Measurements from ENCODE around the gene NUMBL. TPM values are rescaled to one million over a fixed set of nuclear protein-coding genes. Genes with fewer than 3 reads are reported as not detected.
"Not testable (repeated sequence)": the region's sequence is repeated elsewhere in the genome, so short reads cannot be mapped to it uniquely, and the experiment has no call there.

NUMBL gene
- total RNA-seq, 1 donor from 2014 or later: 16.8 TPM

DNA sequence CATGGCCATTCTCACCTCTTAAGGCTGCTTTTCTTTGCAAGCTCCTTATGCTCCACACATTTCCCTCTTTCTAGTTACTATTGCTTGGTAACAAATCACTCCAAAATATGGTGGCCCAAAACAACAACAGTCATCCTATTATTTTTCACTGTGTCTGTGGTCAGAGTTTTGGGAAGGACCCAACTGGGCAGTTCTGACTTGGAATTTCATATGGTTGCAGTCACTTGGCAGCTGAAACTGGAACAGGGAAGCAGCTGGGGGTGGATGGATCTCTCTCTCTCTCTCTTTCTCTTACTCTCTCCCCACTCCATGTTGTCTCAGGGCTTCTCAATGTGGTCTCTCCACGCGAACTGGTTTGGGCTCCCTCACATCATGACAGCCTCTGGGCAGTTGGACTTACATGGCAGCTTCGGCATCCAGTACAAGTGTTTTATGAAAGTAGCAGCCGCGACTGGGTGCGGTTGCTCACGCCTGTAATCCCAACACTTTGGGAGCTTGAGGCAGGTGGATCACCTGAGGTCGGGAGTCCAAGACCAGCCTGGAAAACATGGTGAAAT, 39.6 kb downstream of the NUMBL start:
- ATAC-seq: peak; percentile 61
- intact Hi-C loops (cut with DNase I): no loop called here
- DNase-seq (ENCODE audit: missing footprints): no peak

DNA sequence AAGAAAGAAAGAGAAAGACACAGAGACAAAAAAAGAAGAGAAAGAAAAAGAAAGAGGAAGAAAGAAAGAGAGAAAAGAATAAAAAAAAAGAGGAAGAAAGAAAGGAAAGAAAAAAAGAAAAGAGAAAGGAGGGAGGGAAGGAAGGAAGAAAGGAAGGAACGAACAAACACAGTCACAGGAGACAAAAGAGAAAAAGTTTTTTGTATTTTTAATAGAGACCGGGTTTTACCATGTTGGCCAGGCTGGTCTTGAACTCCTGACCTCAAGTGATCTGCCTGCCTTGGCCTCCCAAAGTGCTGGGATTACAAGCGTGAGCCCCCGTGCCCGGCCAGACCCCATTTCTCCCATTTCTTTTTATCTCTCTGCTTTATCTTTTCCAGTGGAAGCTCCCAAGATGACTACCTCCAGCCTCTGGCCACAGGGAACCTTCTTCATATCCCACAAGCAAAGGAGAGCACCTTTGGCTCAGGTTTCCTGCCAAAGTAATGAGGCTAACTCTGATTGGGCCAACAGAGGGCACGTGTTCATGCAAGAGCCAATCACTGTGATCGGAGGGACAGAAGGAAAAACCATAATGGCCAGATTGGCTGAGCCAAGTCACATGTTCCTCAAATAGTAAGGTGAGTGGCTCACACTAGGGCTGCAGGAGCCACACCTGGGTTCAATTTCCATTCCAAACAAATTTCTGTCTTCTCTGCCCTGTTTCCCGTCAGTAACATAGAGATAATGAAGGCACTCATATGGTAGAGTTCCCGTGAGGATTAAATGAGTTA, 40.4 kb downstream of the NUMBL start:
- ATAC-seq; intact Hi-C loops (cut with DNase I); DNase-seq (ENCODE audit: missing footprints): not testable (repeated sequence)

DNA sequence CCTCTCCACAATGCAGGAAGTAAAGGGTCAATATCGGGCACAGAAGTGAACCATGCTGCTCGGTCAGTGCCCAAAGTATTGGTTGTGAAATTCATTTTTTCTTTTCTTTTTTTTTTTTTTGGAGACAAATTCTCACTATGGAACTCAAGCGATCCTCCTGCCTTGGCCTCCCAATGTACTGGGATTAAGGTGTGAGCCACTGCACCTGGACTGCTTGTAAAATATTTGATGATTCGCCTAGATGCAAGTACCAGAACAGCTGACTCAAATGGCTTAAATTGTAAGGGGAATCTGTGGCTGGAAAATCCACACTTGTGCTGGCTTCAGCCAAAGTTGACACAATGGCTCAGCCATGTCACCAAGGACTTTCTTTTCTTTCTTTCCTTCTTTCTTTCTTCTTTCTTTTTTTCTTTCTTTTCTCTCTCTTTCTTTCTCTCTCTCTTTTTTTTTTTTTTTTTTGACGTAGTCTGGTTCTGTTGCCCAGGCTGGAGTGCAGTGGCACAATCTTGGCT, 43.7 kb downstream of the NUMBL start:
- ATAC-seq: no peak
- DNase-seq (ENCODE audit: missing footprints): no peak
- intact Hi-C loops (cut with DNase I): no loop called here

DNA sequence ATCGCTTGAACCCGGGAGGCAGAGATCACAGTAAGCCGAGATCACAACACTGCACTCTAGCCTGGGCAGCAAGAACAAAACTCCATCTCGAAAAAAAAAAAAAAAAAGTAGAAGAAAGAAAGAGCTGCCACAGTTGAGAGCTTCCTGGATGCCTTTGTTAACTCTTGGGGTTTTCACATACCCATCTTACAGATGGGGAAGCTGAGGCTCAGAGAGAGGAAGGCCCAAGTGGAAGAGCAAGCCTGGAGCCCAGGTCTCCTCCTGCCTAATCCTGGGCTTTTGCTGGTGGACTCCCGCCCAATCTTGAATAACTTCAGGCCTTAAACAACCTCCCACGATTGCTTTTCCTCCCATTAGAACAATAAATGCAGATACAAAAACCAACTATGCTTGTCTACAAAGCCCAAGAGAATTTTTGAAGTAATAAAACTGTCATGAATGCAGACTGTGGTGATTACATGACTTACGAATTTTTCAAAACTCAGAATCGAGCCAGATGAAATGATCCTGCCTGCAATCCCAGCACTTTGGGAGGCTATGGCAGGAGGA, 47.6 kb downstream of the NUMBL start:
- no peak for DNase-seq (ENCODE audit: missing footprints)
- intact Hi-C loops (cut with DNase I): no loop called here
- ATAC-seq: no peak

DNA sequence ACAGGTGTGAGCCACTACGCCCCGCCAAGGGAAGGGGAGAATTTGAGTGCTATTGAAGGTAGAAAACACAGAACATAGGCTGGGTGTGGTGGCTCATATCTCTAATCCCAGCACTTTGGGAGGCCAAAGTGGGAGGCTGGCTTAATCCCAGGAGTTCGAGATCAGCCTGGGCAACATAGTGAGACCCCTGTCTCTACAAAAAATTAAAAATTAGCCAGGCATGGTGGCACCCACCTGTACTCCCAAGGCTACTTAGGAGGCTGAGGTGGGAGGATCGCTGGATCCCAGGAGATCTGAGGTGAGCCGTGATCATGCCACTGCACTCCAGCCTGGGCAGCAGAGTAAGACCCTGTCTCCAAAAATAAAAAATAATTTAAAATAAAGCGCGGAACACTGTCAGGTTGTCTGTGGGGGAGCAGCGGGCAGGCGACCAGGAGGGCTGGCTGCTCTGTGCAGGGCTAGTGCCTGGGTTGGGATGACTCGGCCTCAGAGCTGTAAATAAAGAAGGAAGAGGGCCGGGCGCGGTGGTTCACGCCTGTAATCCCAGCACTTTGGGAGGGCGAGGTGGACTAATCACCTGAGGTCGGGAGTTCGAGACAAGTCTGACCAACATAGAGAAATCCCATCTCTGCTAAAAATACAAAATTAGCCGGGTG, 48.3 kb downstream of the NUMBL start:
- no peak for DNase-seq (ENCODE audit: missing footprints)
- no peak for ATAC-seq
- intact Hi-C loops (cut with DNase I): no loop called here

DNA sequence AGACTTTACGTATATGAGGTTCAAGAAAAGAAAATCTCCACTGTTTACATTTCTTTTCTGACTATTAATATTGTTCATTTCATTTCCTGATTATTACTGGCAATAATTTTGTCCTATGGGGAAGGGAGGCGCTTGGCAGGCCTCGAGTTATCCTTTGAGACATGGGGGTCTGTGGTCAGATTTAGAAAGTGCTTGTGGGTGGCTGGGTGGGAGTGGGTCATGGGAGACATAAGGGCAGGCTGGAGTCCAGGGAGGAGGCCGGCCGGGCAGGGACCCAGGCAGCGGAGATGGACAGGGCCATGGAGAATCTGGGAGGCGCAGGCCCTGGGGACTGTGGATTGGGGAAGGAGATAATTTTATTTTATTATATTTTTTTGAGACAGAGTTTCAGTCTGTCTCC, 49.2 kb downstream of the NUMBL start:
- DNase-seq (ENCODE audit: missing footprints): no peak
- ATAC-seq: no peak
- intact Hi-C loops (cut with DNase I): no loop called here

DNA sequence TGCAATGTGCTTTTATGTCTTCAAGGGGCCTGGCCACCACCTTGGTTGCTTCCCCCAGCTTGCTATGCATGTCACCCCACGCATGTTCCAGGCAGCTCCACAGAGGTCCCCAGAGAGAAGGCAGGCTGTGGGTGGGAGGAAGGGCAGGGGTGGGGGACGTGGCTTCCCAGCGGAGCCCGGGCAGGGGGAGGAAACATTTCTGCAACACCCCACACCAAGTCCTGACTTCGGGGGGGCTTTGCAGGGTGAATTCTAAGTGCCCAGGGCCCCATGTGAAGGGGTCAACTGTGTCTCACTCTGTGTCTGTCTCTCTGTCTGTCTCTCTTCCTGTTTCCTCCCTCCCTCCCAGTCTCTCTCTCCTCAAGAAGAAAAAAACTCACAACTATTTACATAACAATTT, 49.7 kb downstream of the NUMBL start:
- intact Hi-C loops (cut with DNase I): no loop called here

DNA sequence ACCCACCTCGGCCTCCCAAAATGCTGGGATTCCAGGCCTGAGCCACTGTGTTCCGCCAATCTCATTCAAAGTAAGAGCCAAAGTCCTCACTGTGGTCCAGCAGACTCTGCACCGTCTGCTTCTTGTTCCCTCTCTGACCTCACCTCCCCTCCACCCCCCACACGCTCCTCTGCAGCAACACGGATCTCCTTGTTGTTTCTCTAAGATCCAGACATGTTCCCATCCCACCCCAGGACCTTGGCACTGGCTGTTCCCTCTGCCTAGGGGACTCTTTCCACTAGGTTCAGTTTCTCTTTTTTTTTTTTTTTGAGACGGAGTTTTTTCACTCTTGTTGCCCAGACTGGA, 50.8 kb downstream of the NUMBL start:
- ATAC-seq: peak; percentile 37
- intact Hi-C loops (cut with DNase I): loop anchor here (10.0 kb wide), 2 partner anchors 335 to 505 kb away; no protein-coding TSS in a partner anchor
- DNase-seq (ENCODE audit: missing footprints): no peak

More for the DNA sequence above, 49.7 kb downstream of the NUMBL start:
- ATAC-seq (peak; percentile 22), DNase-seq (ENCODE audit: missing footprints) (no peak)

DNA sequence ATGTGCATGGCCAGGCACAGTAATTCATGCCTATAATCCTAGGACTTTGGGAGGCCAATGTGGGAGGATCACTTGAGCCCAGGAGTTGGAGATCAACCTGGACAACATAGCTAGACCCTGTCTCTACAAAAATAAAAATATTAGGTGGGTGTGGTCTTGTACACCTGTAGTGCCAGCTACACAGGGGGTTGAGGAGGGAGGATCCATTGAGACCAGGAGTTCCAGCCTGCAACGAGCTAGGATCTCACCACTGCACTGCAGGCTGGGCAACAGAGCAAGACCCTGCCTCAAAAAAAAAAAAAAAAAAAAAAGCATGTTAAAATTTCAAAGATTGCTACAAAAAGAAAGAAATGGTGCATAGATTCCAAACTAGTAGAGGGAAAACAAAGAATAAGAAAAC, 52.1 kb downstream of the NUMBL start:
- ATAC-seq: no peak
- intact Hi-C loops (cut with DNase I): loop anchor here (10.0 kb wide), 2 partner anchors 334 to 504 kb away; no protein-coding TSS in a partner anchor

DNA sequence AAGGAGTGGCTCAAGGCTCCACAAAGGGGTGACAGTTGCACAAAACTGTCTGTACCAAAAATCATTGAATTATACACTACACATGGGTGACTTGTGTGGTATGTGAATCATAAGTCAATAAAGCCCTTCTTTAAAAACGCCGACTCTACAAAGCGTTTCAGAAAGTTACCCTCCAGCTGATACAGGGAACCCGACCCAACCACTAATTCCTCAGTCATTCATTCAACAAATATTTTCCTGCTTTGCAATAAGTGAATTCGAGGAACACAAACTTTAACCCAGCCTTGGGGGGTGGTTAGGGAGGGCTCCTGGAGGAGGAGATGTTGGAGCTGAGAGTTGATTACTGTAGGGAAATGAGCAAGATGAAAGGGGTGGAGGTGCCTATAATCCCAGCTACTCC, 57.2 kb downstream of the NUMBL start:
- intact Hi-C loops (cut with DNase I): loop anchor here (5.0 to 10.0 kb wide), 4 partner anchors 91 to 498 kb away; no protein-coding TSS in a partner anchor
- no peak for ATAC-seq
- DNase-seq (ENCODE audit: missing footprints): no peak

More for the DNA sequence above, 52.1 kb downstream of the NUMBL start:
- no peak for DNase-seq (ENCODE audit: missing footprints)

DNA sequence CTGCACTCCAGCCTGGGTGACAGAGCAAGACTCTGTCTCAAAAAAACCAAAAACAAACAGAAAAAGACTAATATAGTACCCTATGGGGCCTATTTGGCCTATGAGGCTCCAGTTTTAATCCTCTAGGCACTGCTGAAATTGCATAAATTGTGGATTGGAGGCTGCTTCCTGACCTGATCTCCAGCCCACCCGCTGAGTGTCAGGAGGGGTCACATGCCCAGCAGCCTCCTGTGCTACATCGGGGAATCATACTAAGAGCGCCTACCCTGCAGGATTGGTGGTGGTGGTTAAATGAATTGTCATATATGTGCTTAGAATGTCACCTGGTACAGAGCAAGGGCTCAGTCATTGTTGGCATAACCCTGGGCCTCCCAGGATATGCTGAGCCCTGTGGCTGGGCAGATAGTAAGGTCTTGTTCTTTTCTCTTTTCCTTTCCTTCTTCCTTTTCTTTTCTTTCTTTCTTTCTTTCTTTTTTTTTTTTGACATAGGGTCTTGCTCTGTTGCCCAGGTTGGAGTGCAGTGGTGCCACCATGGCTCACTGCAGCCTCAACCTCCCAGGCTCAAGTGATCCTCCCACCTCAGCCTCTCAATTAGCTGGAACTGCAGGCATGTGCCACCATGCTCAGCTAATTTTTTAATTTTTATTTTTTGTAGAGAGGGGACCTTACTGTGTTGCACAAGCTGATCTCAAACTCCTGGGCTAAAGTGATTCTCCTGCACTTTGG, 58.0 kb downstream of the NUMBL start:
- intact Hi-C loops (cut with DNase I): loop anchor here (5.0 to 10.0 kb wide), 4 partner anchors 90 to 498 kb away; no protein-coding TSS in a partner anchor
- no peak for ATAC-seq

DNA sequence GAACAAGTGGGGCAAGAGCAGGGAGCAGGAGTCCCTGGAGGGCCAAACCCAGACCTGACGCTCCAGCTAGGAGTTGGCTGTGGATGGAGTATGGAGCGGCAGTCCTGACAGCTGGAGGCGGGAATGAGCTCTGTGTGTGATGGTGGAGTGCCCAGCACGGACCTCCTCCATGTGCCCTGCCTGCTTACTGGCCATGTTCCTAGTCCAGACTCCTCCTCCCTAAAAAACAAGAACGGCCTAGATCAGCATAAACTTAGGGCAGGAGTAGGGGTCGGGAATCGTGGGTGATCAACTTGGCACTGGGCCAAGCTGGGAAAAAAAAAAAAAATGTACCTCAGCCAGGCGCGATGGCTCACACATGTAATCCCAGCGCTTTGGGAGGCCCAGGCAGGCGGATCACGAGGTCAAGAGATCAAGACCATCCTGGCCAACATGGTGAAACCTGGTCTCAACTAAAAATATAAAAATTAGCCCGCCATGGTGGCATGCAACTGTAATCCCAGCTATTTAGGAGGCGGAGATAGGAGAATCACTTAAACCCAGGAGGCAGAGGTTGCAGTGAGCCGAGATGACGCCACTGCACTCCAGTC, 59.8 kb downstream of the NUMBL start:
- ATAC-seq: no peak
- peak; percentile 31 for DNase-seq (ENCODE audit: missing footprints)
- intact Hi-C loops (cut with DNase I): loop anchor here (5.0 to 10.0 kb wide), 4 partner anchors 88 to 496 kb away; no protein-coding TSS in a partner anchor

More for the DNA sequence above, 58.0 kb downstream of the NUMBL start:
- DNase-seq (ENCODE audit: missing footprints): no peak

DNA sequence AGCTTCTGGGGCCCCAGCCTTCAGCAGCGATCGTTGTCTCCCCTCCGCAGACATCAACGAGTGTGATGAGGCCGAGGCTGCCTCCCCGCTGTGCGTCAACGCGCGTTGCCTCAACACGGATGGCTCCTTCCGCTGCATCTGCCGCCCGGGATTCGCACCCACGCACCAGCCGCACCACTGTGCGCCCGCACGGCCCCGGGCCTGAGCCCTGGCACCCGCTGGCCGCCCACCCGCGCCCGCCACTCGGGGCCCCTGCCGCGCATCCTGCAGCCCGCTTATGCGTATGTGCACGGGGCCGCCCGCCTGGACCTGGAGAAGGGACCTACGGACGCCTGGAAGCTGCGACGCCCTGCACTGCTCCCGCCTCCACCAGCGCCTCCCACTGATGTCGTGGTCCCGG, 61.1 kb downstream of the NUMBL start:
- DNase-seq (ENCODE audit: missing footprints): peak; percentile 61

DNA sequence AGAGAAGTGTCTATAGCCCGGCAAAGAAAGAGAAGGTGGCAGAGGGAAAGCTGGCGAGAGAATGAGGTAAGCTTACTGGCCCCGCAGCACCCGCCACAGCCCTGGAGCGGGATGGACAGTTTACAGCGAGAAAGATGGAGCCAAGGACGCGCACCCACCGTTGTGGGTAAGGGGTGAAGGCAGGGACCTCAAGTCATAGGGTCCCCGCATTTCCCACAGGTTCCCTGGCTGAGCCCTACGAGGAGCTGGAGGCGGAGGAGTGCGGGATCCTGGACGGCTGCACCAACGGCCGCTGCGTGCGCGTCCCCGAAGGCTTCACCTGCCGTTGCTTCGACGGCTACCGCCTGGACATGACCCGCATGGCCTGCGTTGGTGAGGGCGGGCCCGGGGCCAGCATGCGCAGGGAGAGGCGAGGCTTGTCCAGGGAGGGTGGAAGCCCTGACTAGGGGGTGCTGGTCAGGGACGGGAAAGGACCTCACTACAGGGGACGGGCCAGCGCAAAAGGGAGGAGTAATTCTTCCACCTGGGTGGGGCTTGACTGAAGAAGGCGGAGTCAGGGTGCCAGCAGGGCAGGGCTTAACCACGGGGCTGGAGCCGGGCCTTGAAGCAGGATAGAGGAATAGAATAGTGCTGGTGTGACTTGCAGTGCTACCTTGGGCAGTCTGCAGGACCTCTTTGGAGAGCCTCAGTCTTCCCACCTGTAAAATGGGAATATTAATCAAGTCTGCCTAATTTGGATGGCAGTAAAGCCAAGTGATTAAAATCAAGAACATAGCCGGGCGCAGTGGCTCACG, 62.8 kb downstream of the NUMBL start:
- intact Hi-C loops (cut with DNase I): no loop called here
- ATAC-seq (no peak), DNase-seq (ENCODE audit: missing footprints) (peak; percentile 60)

More for the DNA sequence above, 61.1 kb downstream of the NUMBL start:
- intact Hi-C loops (cut with DNase I): no loop called here
- no peak for ATAC-seq

DNA sequence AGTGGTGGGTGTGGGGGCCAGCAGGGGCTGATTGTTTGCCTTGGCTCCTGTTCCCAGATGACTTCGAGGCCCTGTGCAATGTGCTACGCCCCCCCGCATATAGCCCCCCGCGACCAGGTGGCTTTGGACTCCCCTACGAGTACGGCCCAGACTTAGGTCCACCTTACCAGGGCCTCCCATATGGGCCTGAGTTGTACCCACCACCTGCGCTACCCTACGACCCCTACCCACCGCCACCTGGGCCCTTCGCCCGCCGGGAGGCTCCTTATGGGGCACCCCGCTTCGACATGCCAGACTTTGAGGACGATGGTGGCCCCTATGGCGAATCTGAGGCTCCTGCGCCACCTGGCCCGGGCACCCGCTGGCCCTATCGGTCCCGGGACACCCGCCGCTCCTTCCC, 63.5 kb downstream of the NUMBL start:
- ATAC-seq: no peak
- intact Hi-C loops (cut with DNase I): no loop called here
- DNase-seq (ENCODE audit: missing footprints): peak; percentile 30

DNA sequence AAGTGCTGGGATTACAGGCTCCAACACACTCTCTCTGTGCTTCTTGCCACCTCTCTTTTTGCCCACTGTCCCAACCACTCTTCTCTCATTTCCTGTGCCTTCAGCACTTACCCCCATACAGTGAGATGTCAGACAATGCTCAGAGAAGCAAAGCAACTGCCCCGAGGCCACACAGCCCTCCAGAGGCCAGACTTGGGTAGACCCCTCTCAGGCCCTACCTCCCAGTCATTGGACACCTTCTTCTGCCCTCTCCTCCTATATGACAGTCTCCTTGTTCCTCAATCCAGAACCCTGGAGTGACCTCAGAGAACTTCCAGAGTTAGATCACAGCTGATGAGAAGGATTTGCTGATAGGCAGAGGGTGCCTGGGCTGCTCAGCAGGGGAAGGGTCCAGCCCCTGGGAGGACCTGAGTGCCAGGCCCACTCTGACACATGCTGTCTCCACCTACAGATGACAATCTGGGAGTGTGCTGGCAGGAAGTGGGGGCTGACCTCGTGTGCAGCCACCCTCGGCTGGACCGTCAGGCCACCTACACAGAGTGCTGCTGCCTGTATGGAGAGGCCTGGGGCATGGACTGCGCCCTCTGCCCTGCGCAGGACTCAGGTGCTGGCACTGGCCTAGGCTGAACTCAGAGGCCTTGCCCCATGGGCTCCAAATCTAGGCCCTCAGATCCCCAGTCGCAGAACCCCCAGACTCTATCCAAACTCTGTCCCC, 64.9 kb downstream of the NUMBL start:
- DNase-seq (ENCODE audit: missing footprints) (peak; percentile 56), ATAC-seq (no peak)
- intact Hi-C loops (cut with DNase I): no loop called here

Data from Right ventricle myocardium inferior (tissue), 1 donor.